ENCODE results near the gene HTR3A.

DNA sequence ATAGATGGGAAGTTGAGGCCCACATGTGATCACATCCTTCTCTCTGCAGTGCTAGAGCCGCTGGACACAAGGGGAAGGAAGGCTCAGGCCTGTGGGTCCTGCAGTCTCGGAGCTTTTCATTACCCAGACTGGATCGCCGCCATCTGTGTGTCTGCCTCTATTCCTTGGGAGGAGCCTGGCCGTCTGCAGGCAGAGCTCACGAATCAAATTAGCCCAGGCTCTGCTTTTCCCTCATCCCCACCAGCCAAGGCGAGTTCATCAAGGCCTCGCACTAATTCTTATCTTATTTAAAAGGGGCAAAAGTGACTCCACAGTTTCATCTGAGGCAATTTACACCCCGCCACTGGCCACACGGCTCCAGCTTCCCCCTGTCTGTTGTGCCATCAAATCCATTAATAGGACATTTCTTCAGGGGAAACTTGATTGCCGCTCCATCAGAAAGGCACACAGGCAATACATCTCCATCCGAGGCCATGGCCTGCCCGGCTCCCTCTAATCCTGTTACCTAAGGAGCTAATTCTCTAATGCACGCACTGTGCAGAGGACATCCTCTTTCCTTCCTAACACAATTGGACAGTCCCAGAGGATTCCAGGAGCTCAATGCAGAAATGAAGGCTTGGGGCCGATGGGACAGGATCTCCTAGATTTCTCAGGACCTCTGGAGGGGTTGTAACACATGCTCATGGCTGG, 3.3 kb upstream of the HTR3A start:
- TF ChIP-seq POLR2A (IDR thresholded peaks at IDR 0.05) (no peak), CTCF (IDR thresholded peaks at IDR 0.05) (no peak)
